EH (cell line): ENCODE data around the gene TFR2.
A peak's percentile ranks its signal among the peaks of the same experiment; 100 is the strongest.
"Not testable (repeated sequence)": the region's sequence is repeated elsewhere in the genome, so short reads cannot be mapped to it uniquely, and the experiment has no call there.

Experiments
- DNase-seq: peaks from one replicate; pipeline ENCODE4 v3.0.0-alpha.2; 2015; ENCODE audit warnings: low read depth

The TFR2 gene

GRCh38 chr7:100678291-100678984, 37.1 kb upstream of the TFR2 start:
- no peak for DNase-seq

DNA sequence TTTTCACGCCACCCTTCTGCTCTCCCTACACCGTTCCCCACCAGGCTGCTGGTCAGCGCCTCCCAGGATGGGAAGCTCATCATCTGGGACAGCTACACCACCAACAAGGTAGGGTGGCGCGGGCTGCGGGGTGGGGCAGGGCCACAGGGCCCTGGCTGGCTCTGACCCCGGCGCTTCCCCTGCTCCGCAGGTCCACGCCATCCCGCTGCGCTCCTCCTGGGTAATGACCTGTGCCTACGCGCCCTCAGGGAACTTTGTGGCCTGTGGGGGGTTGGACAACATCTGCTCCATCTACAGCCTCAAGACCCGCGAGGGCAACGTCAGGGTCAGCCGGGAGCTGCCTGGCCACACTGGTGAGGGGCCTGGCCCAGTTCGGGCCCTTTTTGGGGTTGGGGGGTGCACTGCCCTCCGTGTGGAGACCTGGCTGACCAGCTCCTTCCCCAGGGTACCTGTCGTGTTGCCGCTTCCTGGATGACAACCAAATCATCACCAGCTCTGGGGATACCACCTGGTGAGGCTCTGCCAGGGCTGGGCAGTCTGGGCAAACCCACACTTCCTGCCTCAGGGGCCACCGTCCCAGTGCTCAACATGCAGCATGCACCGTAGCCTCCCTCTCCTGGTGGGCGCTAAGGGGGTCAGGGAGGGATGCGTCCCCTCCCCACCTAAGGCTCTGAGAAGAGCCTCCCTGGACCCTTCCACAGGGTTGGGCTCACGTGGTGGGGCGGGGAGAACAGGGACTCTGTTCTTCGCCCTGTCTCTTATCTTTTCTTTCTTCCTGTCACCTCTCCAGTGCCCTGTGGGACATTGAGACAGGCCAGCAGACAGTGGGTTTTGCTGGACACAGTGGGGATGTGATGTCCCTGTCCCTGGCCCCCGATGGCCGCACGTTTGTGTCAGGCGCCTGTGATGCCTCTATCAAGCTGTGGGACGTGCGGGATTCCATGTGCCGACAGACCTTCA, 36.2 kb upstream of the TFR2 start:
- DNase-seq, result no peak

GRCh38 chr7:100676501-100677306, 35.4 kb upstream of the TFR2 start:
- DNase-seq, result no peak

DNA sequence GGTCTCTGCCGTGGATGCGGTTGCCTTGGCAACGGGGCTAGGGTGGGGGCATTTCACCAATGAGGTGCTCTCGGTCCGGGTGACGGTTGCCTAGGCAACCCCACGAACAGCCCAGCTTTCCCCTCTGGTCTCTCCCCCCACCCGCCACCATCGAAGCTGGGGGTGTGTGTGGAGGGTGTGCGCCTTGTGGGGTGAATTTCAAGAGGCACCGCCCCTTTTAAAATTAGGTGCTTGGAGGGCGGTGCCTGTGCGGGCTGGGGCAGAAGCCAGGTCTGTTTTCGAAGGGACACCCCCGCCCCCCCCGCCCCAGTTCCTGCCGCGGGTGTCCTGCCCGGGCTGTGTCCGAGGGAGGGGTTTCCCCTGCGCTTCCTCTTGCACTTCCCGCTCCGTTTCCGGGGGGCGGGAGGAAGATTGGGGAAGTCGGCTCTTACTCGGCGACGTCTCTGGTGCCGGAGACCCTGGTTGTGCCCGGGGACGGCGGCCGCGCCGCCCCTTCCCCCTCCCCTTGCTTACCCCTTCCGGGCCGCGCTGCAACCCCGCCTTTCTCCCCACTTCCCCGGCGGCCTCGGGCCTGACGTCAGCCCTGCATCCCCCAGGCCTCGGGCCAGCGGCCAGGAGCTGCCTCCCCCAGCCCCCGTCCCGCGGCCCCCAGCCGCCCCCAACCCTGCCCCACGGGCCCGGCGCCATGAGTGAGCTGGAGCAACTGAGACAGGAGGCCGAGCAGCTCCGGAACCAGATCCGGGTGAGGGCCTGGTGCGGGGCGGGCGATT, 34.4 kb upstream of the TFR2 start:
- peak; percentile 80 for DNase-seq

GRCh38 chr7:100675105-100675451, 33.7 kb upstream of the TFR2 start:
- DNase-seq, result peak; percentile 16

GRCh38 chr7:100674411-100675104, 33.2 kb upstream of the TFR2 start:
- peak; percentile 15 for DNase-seq

- DNase-seq, result no peak
Observed at GRCh38 chr7:100673942-100674410, 32.6 kb upstream of the TFR2 start.

- peak; percentile 99 for DNase-seq
Observed at GRCh38 chr7:100673302-100673941, 32.1 kb upstream of the TFR2 start, which contains the start of gene GNB2. Gene GNB2, plus strand, starts transcription at chr7:100673740. Its CDS starts 2,526 bp downstream, at chr7:100676266.

- no peak for DNase-seq
Observed at GRCh38 chr7:100671353-100672327, 30.3 kb upstream of the TFR2 start.

DNA sequence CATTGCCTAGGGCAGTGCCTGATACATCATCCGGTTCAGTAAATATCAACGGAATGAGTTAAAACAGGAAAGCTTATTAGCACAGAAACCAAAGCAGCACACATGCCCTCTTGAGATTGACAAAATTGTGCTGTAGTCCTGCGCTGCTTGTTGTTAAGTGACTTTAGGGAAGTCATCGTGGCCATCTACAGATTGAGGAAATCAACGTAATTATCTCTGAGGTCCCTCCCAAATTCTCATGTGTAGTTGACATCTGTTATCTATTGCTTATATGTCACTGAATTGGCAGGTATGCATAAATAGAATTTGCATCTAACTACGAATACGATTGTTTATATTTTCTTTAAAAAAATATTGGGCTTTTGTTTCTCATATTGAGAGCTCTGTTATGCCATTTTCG, 28.7 kb upstream of the TFR2 start:
- DNase-seq, result no peak

DNA sequence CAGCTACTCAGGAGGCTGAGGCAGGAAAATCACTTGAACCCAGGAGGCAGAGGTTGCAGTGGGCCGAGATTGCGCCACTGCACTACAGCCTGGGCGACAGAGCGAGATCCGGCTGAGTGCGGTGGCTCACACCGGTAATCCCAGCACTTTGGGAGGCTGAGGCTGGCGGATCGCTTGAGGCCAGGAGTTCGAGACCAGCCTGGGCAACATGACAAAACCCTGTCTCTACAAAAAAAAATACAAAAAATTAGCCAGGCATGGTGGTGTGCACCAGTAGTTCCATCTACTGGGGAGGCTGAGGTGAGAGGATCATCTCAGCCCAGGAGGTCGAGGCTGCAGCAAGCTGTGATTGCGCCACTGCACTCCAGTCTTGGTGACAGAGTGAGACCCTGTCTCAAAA, 27.8 kb upstream of the TFR2 start:
- DNase-seq, result not testable (repeated sequence)

GRCh38 chr7:100668069-100668449, 26.7 kb upstream of the TFR2 start:
- DNase-seq, result no peak

GRCh38 chr7:100667331-100668068, 26.1 kb upstream of the TFR2 start:
- peak; percentile 38 for DNase-seq

GRCh38 chr7:100665168-100665726, 23.9 kb upstream of the TFR2 start:
- DNase-seq, result no peak

DNA sequence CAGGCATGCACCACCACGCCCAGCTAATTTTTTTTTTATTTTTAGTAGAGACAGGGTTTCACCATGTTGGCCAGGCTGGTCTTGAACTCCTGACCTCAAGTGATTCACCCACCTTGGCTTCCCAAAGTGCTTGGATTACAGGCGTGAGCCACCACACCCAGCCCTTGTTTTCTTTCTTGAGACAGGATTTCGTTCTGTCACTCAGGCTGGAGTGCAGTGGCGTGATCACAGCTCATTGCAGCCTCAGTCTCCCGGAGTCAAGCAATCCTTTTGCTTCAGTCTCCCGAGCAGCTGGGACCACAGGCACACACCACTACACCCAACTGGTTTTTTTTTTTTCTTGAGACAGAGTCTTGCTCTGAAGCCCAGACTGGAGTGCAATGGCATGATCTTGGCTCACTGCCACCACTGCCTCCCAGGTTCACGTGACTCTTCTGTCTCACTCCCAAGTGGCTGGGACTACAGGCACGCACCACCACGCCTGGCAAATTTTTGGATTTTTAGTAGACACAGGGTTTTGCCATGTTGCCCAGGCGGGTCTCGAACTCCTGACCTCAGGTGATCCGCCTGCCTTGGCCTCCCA, 20.9 kb upstream of the TFR2 start:
- not testable (repeated sequence) for DNase-seq

GRCh38 chr7:100655908-100656674, 14.7 kb upstream of the TFR2 start, which contains the start of gene ACTL6B:
Gene ACTL6B, minus strand, starts transcription at chr7:100656448. Its CDS starts 94 bp downstream, at chr7:100656354.
- DNase-seq, result peak; percentile 52
